ENCODE measurements around the gene SRGAP3.

Gene SRGAP3

GRCh38 chr3:9253327-9253726 lies 3.9 kb upstream of the SRGAP3 start:
- no peak for DNase-seq (ENCODE audit: low spot score)

GRCh38 chr3:9251055-9251786 lies 1.8 kb upstream of the SRGAP3 start:
- no peak for DNase-seq (ENCODE audit: low spot score)

GRCh38 chr3:9250236-9250635 lies 790 bp upstream of the SRGAP3 start:
- no peak for DNase-seq (ENCODE audit: low spot score)

DNA sequence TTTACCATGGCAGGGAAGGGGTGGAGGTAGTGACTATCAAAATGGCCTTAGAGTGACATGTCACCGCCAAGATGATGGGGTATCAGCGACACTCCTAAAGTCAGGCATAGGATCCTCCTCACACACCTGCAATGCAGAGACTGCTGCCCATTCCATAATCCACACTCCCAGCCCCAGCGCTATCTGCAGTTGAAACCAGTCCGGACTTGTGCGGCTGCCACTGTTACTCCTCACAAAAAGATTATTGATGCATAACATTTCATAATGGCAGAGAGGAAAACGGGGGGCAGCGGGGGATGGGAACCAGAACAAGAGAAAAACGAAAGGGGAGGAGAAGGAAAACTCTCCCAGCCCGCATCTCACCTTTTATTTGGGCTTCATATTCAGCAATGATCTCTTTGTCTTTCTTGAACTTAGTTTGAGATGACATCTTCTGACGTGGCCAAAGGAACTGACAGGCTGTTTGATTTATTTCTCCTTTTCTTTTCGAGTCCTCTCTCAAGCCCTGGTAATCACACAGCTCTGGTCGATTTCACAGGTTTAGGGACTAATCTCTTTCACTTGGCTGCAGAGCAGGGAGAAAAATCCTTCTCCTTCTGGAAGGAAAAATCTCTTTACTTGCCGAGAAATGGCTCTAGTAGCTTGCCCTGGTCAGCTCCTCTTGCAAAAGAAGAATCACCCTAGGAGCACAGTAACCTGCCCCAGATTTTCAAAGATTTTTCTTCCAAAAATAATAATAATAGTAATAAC lies 749 bp downstream of the SRGAP3 start:
- DNase-seq (ENCODE audit: low spot score) = no peak

- DNase-seq (ENCODE audit: low spot score) = no peak
Observed at GRCh38 chr3:9247941-9248521, 1.4 kb downstream of the SRGAP3 start.

DNA sequence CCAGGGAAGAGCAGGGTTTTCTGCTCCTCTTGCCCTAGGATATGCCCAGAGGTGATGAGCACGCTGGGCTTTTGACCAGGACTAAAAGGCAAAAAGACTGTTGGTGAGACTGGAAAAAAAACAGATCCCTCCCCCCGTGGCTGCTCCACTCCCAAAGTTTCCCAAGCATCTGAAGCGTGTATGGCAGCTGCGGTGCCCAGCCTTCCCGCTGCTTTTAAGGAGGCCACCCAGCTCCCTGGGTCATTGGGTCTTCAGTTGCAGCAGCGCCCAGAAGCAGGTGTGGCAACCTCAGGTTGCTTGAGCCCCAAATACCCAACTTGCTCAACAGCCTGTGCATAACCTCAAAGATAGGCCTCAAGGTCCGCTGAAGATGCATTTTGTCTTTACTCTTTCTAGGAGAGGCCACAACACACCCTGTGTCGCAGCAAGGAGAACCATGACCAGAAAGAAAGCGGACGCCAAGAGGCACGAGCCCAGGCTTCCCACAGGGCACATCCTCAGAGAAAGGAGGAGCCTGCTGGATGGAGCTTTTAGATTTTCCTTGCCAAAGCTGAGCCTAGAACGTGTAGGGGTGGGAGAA lies 2.0 kb downstream of the SRGAP3 start:
- DNase-seq (ENCODE audit: low spot score) = no peak

DNA sequence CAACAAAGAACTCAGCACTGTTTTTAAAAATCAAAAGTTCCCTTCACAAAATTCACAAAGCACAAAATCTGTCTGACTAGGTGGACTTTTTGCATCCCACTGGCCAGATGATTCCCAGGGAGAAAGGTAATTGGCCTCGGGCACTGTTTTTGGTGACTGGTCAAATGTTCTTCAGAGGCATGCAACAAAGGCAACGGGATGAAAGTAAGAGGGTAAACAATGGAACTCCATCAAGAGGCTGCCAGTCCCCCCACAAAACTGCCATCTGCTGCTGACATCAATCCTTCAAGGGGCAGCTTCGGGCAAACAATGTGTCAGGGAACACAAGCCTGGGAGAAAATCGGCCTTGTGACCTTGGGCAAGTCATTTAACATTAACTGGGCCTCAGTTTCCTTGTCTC lies 3.3 kb downstream of the SRGAP3 start:
- DNase-seq (ENCODE audit: low spot score) = no peak

GRCh38 chr3:9244495-9245183 lies 4.8 kb downstream of the SRGAP3 start:
- DNase-seq (ENCODE audit: low spot score) = no peak

GRCh38 chr3:9241956-9242355 lies 7.5 kb downstream of the SRGAP3 start:
- DNase-seq (ENCODE audit: low spot score) = no peak

DNA sequence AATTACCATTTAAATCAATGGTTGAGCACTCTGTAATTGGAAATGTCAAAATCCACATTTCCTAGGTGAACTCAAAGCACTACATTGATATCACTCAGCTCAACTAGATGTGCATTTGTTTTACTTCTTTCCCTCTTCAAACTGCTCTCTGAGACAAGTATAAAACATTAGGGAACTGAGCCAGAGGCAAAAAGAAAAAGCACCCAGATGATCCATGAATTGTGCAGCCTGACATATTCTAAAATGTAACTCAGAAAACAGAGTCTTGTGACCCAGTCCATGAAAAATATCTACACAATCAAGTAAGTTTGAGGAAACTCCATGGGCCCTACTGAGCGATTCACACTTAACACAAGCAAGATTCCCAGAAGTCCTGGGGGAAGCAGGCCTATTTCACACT lies 9.8 kb downstream of the SRGAP3 start:
- DNase-seq (ENCODE audit: low spot score) = no peak

DNA sequence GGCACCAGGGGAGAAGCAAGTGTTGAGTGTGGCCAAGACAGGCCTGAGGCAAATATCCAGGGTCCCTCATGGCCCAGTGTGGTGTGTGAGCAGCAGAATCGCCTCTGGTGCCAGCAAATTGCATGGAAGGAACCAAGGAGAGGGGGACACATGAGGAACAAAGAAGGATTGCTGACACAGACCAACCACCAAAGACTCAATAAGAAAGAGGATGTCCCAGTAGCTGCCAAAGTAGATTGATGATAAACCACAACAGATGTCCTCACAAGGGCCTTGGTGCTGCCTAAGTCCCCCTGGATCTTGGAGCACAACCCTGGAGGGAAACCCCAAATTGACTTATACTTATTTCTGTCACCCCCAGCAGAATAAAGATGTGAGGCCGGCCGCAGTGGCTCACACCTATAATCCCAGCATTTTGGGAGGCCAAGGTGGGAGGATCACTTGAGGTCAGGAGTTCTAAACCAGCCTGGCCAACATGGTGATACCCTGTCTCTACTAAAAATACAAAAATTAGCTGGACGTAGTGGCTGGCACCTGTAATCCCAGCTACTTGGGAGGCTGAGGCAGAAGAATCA lies 10.6 kb downstream of the SRGAP3 start:
- DNase-seq (ENCODE audit: low spot score) = no peak

DNA sequence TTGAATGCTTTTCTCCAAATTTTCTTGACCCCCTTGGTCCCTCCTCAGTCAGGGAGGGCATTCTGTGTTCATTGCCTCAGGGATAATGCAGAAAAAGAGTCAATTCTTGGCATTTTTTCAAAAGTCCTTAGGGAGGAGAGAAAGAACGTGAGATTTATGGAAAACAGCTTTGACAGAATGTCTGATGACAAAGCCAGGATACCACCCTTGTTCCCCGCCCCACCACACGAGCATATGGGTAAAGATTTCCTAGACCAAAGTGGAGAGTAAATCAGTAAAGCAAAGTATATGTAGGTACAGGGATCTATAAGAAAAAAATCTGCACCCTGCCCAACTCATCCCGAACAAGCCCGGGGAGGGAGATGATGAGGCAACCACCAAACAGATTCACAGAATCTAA lies 11.2 kb downstream of the SRGAP3 start:
- no peak for DNase-seq (ENCODE audit: low spot score)

GRCh38 chr3:9233814-9234600 lies 15.4 kb downstream of the SRGAP3 start:
- no peak for DNase-seq (ENCODE audit: low spot score)

DNA sequence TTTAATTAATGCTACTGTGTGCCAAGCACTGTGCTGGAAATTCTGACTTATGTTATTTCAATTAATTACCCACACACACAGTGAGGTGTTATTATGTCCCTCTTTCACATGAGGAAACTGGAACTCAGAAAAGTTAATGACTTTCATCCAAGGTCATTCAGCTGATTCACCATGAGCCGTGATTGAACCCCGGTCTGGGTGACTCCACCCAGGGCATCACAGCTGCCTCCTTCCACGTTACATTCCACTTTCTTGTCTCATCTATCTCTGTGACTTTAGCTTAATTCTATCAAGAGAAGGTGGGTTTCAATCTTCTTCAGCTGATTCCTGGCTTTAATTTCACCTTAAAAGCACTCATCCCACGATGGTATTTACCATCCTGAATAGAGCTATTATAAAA lies 16.3 kb downstream of the SRGAP3 start:
- DNase-seq (ENCODE audit: low spot score) = no peak

- DNase-seq (ENCODE audit: low spot score) = no peak
Observed at GRCh38 chr3:9231937-9232336, 17.5 kb downstream of the SRGAP3 start.

GRCh38 chr3:9231471-9231870 lies 18.0 kb downstream of the SRGAP3 start:
- DNase-seq (ENCODE audit: low spot score) = no peak

- DNase-seq (ENCODE audit: low spot score) = no peak
Observed at GRCh38 chr3:9231006-9231405, 18.4 kb downstream of the SRGAP3 start.

- DNase-seq (ENCODE audit: low spot score) = no peak
Observed at GRCh38 chr3:9230596-9230995, 18.9 kb downstream of the SRGAP3 start.

- no peak for DNase-seq (ENCODE audit: low spot score)
Observed at GRCh38 chr3:9229879-9230278, 19.6 kb downstream of the SRGAP3 start.

DNA sequence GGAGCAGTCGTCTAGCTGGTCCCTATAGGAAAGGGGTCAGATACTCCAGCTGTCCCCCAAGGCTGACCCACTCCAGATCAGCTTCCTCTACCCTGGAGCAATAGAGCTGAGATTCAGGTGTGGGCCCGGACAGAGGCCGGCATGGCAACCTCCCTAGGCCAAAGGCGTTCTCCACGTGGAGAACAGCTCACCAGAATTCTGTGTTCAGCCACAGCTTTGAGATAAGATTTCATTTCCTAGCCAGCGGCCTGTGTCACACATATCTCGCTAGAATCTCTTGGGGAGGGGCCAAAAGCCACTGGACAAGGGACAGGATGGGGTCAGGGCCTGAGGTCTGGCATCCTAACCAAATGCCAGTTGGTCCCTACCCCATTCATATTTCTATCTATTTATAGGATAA lies 20.1 kb downstream of the SRGAP3 start:
- no peak for DNase-seq (ENCODE audit: low spot score)

DNA sequence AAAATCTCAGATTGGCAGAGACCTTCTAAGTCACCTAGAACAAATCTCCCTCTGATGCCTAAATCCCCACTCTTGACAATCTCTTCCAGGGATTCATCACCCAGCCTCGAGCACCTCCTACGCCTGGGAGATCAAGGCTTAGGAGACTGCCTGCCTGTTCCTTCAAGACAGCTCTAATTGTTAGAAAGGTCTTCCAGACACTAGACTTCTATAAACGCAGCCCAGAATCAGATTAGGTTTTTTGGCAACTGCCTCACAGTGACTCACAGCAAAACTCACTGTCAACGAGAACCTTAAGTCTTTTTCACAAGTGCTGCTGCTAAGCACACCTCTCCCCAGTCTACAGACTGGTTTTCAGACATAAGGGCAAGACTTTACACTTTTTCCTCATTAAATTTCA lies 23.1 kb downstream of the SRGAP3 start:
- no peak for DNase-seq (ENCODE audit: low spot score)

Data from hematopoietic multipotent progenitor cell treated with erythropoietin and hydrocortisone succinate and interleukin-3 and kit ligand, for 17 days (in vitro differentiated cells).